ENCODE results near the gene COMMD3. TPM values are rescaled to one million over a fixed set of nuclear protein-coding genes. Genes with fewer than 3 reads are reported as not detected.
A peak's percentile ranks its signal among the peaks of the same experiment; 100 is the strongest.

The COMMD3 gene
- total and polyA plus RNA-seq, 7 experiments from 2014 or later = 33.9 to 83.7 (median 57.2) TPM

- Mint-ChIP-seq H3K4me1 (peaks cover 11 to 60% (median 54%) of the 10 kb centered on the region in 7 donors), H3K9me3 (peaks cover 0 to 10% (median 0%) of the 10 kb centered on the region in 11 donors), H3K27me3 (peaks cover 6 to 29% (median 16%) of the 10 kb centered on the region in 5 donors), H3K4me3 (peak overlapping the region in 9 of 10 donors; percentile 25 to 98 (median 85)), H3K36me3 (peaks cover 0 to 27% (median 4%) of the 10 kb centered on the region in 5 donors), H3K27ac (peak overlapping the region in 8 of 9 donors; percentile 2 to 95 (median 68))
- Histone ChIP-seq H3K4me1 (ENCODE audit: control insufficient read depth in 2 of 2, insufficient read depth in 2 of 2, low read length in 2 of 2) (peaks cover 16 to 35% of the 10 kb centered on the region in 2 donors), H3K4me3 (ENCODE audit: low read length) (no peak overlapping the region), H3K27me3 (ENCODE audit: control insufficient read depth in 2 of 2, insufficient read depth in 2 of 2, low read length in 2 of 2) (peaks cover 0 to 13% of the 10 kb centered on the region in 2 donors), H3K36me3 (ENCODE audit: control insufficient read depth in 2 of 3, insufficient read depth in 3 of 3, low read length in 3 of 3) (no peaks in the 10 kb centered on the region), H3K27ac (ENCODE audit: low read depth, low read length) (peak overlapping the region; percentile 75), H3K9me3 (ENCODE audit: control insufficient read depth in 2 of 3, low read length in 3 of 3) (no peaks in the 10 kb centered on the region)
- no peak for DNase-seq
- ChIA-PET CTCF (interaction anchor here (0.9 kb wide), 1 partner anchor 305 kb away, joined by 5 read pairs; no protein-coding TSS in a partner anchor), POLR2A (interaction anchor here (0.6 to 3.4 kb wide), 13 partner anchors 8 to 672 kb away, joined by 3 to 32 read pairs (median 4); no protein-coding TSS in a partner anchor)
- intact Hi-C loops (cut with micrococcal nuclease) = loop anchor here (2.0 to 5.0 kb wide), 10 partner anchors 15 to 1121 kb away; partner anchors contain the start of genes DNAJC1 (in 1 of the 2), MLLT10 (in 1 of the 2), OTUD1 (in 1 of the 2) and PIP4K2A (in 1 of the 2)
- no peak for ATAC-seq
These were observed 1.8 kb downstream of the COMMD3 start for GRCh38 chr10:22317771-22318565.

GRCh38 chr10:22318772-22319171, 2.6 kb downstream of the COMMD3 start:
- H3K4me3 Mint-ChIP-seq = peak overlapping the region in 6 of 10 donors; percentile 25 to 98 (median 90)
- CTCF ChIA-PET = no interaction called here
- DNase-seq (no peak), ATAC-seq (no peak)
- intact Hi-C loops (cut with micrococcal nuclease) = loop anchor here (5.0 kb wide), 4 partner anchors 234 to 674 kb away; partner anchors contain the start of gene PIP4K2A (in 1 of the 2)
- Histone ChIP-seq H3K27me3 (ENCODE audit: control insufficient read depth in 2 of 2, insufficient read depth in 2 of 2, low read length in 2 of 2) (peaks cover 0 to 13% of the 10 kb centered on the region in 2 donors), H3K4me3 (ENCODE audit: low read length) (no peak overlapping the region), H3K9me3 (ENCODE audit: control insufficient read depth in 2 of 3, low read length in 3 of 3) (no peaks in the 10 kb centered on the region), H3K36me3 (ENCODE audit: control insufficient read depth in 2 of 3, insufficient read depth in 3 of 3, low read length in 3 of 3) (no peaks in the 10 kb centered on the region), H3K4me1 (ENCODE audit: control insufficient read depth in 2 of 2, insufficient read depth in 2 of 2, low read length in 2 of 2) (peaks cover 16 to 36% of the 10 kb centered on the region in 2 donors), H3K27ac (ENCODE audit: low read depth, low read length) (no peak overlapping the region)
- H3K27me3 Mint-ChIP-seq = peaks cover 6 to 37% (median 23%) of the 10 kb centered on the region in 5 donors
- H3K27ac Mint-ChIP-seq = peak overlapping the region in 2 of 9 donors; percentile 31 to 94
- H3K9me3 Mint-ChIP-seq = peaks cover 0 to 10% (median 0%) of the 10 kb centered on the region in 11 donors
- H3K4me1 Mint-ChIP-seq = peaks cover 11 to 68% (median 62%) of the 10 kb centered on the region in 7 donors
- POLR2A ChIA-PET = interaction anchor here (0.6 to 3.4 kb wide), 10 partner anchors 13 to 803 kb away, joined by 3 to 16 read pairs (median 4); no protein-coding TSS in a partner anchor
- H3K36me3 Mint-ChIP-seq = peaks cover 0 to 31% (median 4%) of the 10 kb centered on the region in 5 donors

- Histone ChIP-seq H3K27ac (ENCODE audit: low read depth, low read length) (peak overlapping the region; percentile 19), H3K4me3 (ENCODE audit: low read length) (peak overlapping the region; percentile 40), H3K9me3 (ENCODE audit: control insufficient read depth in 2 of 3, low read length in 3 of 3) (no peaks in the 10 kb centered on the region), H3K27me3 (ENCODE audit: control insufficient read depth in 2 of 2, insufficient read depth in 2 of 2, low read length in 2 of 2) (peaks cover 0 to 13% of the 10 kb centered on the region in 2 donors), H3K36me3 (ENCODE audit: control insufficient read depth in 2 of 3, insufficient read depth in 3 of 3, low read length in 3 of 3) (no peaks in the 10 kb centered on the region), H3K4me1 (ENCODE audit: control insufficient read depth in 2 of 2, insufficient read depth in 2 of 2, low read length in 2 of 2) (peaks cover 16 to 38% of the 10 kb centered on the region in 2 donors)
- Mint-ChIP-seq H3K36me3 (peaks cover 0 to 33% (median 4%) of the 10 kb centered on the region in 5 donors), H3K4me3 (peak overlapping the region; percentile 86 to 98 (median 92)), H3K27ac (peak overlapping the region; percentile 91 to 99 (median 95)), H3K4me1 (peaks cover 16 to 76% (median 69%) of the 10 kb centered on the region in 7 donors), H3K9me3 (peaks cover 0 to 10% (median 0%) of the 10 kb centered on the region in 11 donors), H3K27me3 (peaks cover 6 to 45% (median 31%) of the 10 kb centered on the region in 5 donors)
- intact Hi-C loops (cut with micrococcal nuclease) = loop anchor here (5.0 kb wide), 4 partner anchors 233 to 673 kb away; partner anchors contain the start of gene PIP4K2A (in 1 of the 2)
- ChIA-PET POLR2A (interaction anchor here (0.7 to 3.4 kb wide), 13 partner anchors 12 to 804 kb away, joined by 3 to 16 read pairs (median 4); no protein-coding TSS in a partner anchor), CTCF (interaction anchor here (0.6 kb wide), 1 partner anchor 117 kb away, joined by 3 read pairs; no protein-coding TSS in a partner anchor)
- DNase-seq = no peak
- no peak for ATAC-seq
These were observed 3.4 kb downstream of the COMMD3 start for GRCh38 chr10:22319547-22319979.

GRCh38 chr10:22319980-22320558, 3.9 kb downstream of the COMMD3 start:
- ChIA-PET CTCF (no interaction called here), POLR2A (interaction anchor here (0.7 to 3.4 kb wide), 13 partner anchors 12 to 804 kb away, joined by 3 to 16 read pairs (median 4); no protein-coding TSS in a partner anchor)
- Histone ChIP-seq H3K4me3 (ENCODE audit: low read length) (peak overlapping the region; percentile 40), H3K4me1 (ENCODE audit: control insufficient read depth in 2 of 2, insufficient read depth in 2 of 2, low read length in 2 of 2) (peaks cover 20 to 42% of the 10 kb centered on the region in 2 donors), H3K36me3 (ENCODE audit: control insufficient read depth in 2 of 3, insufficient read depth in 3 of 3, low read length in 3 of 3) (no peaks in the 10 kb centered on the region), H3K9me3 (ENCODE audit: control insufficient read depth in 2 of 3, low read length in 3 of 3) (no peaks in the 10 kb centered on the region), H3K27ac (ENCODE audit: low read depth, low read length) (peak overlapping the region; percentile 67), H3K27me3 (ENCODE audit: control insufficient read depth in 2 of 2, insufficient read depth in 2 of 2, low read length in 2 of 2) (peaks cover 0 to 13% of the 10 kb centered on the region in 2 donors)
- DNase-seq (no peak), ATAC-seq (no peak)
- Mint-ChIP-seq H3K27ac (peak overlapping the region; percentile 91 to 99 (median 95)), H3K4me3 (peak overlapping the region; percentile 86 to 98 (median 92)), H3K36me3 (peaks cover 0 to 31% (median 4%) of the 10 kb centered on the region in 5 donors), H3K27me3 (peaks cover 6 to 49% (median 36%) of the 10 kb centered on the region in 5 donors), H3K4me1 (peaks cover 21 to 76% (median 69%) of the 10 kb centered on the region in 7 donors), H3K9me3 (peaks cover 0 to 13% (median 0%) of the 10 kb centered on the region in 11 donors)
- intact Hi-C loops (cut with micrococcal nuclease) = loop anchor here (1.0 to 10.0 kb wide), 10 partner anchors 91 to 793 kb away; partner anchors contain the start of genes PIP4K2A (in 2 of the 2), MSRB2 (in 1 of the 2) and SKIDA1 (in 1 of the 2)

GRCh38 chr10:22320591-22321155, 4.5 kb downstream of the COMMD3 start, which contains the start of gene BMI1:
TSS of gene BMI1 (plus strand) at chr10:22321099. CDS start at chr10:22326450, 5,351 bp downstream.
- Mint-ChIP-seq H3K9me3 (peaks cover 0 to 14% (median 0%) of the 10 kb centered on the region in 11 donors), H3K4me3 (peak within 1 kb of the TSS; percentile 87 to 98 (median 93)), H3K4me1 (peaks cover 17 to 72% (median 65%) of the 10 kb centered on the region in 7 donors), H3K36me3 (peaks cover 0 to 30% (median 4%) of the 10 kb centered on the region in 5 donors), H3K27me3 (peaks cover 6 to 47% (median 37%) of the 10 kb centered on the region in 5 donors), H3K27ac (peak within 1 kb of the TSS; percentile 91 to 99 (median 95))
- H3K27me3 ChIP-seq (ENCODE audit: control insufficient read depth in 2 of 2, insufficient read depth in 2 of 2, low read length in 2 of 2) = peaks cover 0 to 13% of the 10 kb centered on the region in 2 donors
- ChIA-PET CTCF (interaction anchor here (0.6 kb wide), 1 partner anchor 327 kb away, joined by 3 read pairs; no protein-coding TSS in a partner anchor), POLR2A (interaction anchor here (1.0 to 3.4 kb wide), 8 partner anchors 11 to 116 kb away, joined by 3 to 16 read pairs (median 12); no protein-coding TSS in a partner anchor)
- H3K4me1 ChIP-seq (ENCODE audit: control insufficient read depth in 2 of 2, insufficient read depth in 2 of 2, low read length in 2 of 2) = peaks cover 22 to 42% of the 10 kb centered on the region in 2 donors
- H3K4me3 ChIP-seq (ENCODE audit: low read length) = peak within 1 kb of the TSS; percentile 58
- DNase-seq (peak in 8 of 9 donors; percentile 39 to 71 (median 60)), ATAC-seq (peak; percentile 50)
- intact Hi-C loops (cut with micrococcal nuclease) = loop anchor here (1.0 to 10.0 kb wide), 9 partner anchors 13 to 825 kb away; partner anchors contain the start of genes MSRB2 (in 1 of the 2), PIP4K2A (in 1 of the 2) and SKIDA1 (in 1 of the 2)
- H3K36me3 ChIP-seq (ENCODE audit: control insufficient read depth in 2 of 3, insufficient read depth in 3 of 3, low read length in 3 of 3) = no peaks in the 10 kb centered on the region
- no peaks in the 10 kb centered on the region for H3K9me3 ChIP-seq (ENCODE audit: control insufficient read depth in 2 of 3, low read length in 3 of 3)
- H3K27ac ChIP-seq (ENCODE audit: low read depth, low read length) = peak within 1 kb of the TSS; percentile 77
